GM12878 (cell line): ENCODE data around the gene ESYT3.

Experiments
- ETV6 ChIP-seq, 2 experiments: fragments of 450-650 bp in 1 of 2; IDR thresholded peaks in 1 of 2; conservative IDR thresholded peaks in 1 of 2; 2 replicates each; pipeline ENCODE4 v1.6.1; 2014; ENCODE audit warnings: antibody characterized with exemption in 1 of 2, borderline replicate concordance in 1 of 2, low read depth in 1 of 2, mild to moderate bottlenecking in 1 of 2, moderate library complexity in 1 of 2
- FOS ChIP-seq: IDR thresholded peaks from 3 replicates; pipeline ENCODE4 v1.6.1; 2011; ENCODE audit warnings: borderline replicate concordance; ENCODE audit not compliant: insufficient read length; ENCODE audit errors: extremely low read depth
- KDM1A ChIP-seq: fragments of 200-600 bp; sonication (generic); IDR thresholded peaks from 2 replicates; pipeline ENCODE4 v1.6.1; 2016; ENCODE audit warnings: borderline replicate concordance
- MEF2A ChIP-seq: IDR thresholded peaks from 2 replicates; pipeline ENCODE4 v1.6.1; 2011; ENCODE audit warnings: low read depth, mild to moderate bottlenecking, low read length, moderate library complexity; ENCODE audit not compliant: insufficient read depth
- SMC3 ChIP-seq: IDR thresholded peaks from 2 replicates; pipeline ENCODE4 v1.6.1; 2011; ENCODE audit warnings: low read length, improper control_type of control experiment, borderline replicate concordance
- TF ChIP-seq, protein P1 (sequence below), 3 experiments: IDR thresholded peaks in 2 of 3; conservative IDR thresholded peaks in 1 of 3; 2 replicates each; pipeline ENCODE4 v1.5.1; 2011; ENCODE audit warnings: low read depth in 3 of 3, low read length in 3 of 3, mild to moderate bottlenecking in 3 of 3, control low read depth in 2 of 3, moderate library complexity in 2 of 3, inconsistent platforms in 1 of 3, mixed read lengths in 1 of 3; ENCODE audit not compliant: control insufficient read depth in 2 of 3, insufficient read depth in 1 of 3; ENCODE audit errors: extremely low read depth in 1 of 3

DNA sequence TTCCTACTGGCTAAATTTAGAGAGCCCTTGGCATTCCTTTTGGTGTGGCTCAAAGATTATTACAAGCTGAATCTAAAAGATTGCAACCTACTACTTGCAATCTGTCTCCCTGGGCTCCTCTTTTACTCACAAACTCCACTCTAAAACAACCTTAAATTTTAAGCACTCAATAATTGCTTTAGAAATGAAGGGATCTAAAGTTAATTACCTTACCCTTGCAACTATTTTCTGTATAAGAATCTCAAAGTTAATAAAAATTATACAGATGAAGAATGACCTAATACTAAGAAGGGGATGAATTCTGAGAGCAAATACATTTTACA lies 60.2 kb downstream of the ESYT3 start:
- no peak for TF ChIP-seq MEF2A
- TF ChIP-seq SMC3, result no peak
- no peak for TF ChIP-seq KDM1A
- no peak for TF ChIP-seq ETV6 (conservative IDR thresholded peaks at IDR 0.05 in 1 of 2, IDR thresholded peaks at IDR 0.05 in 1 of 2; ENCODE audit: borderline replicate concordance in 1 of 2, low read depth in 1 of 2)
- TF ChIP-seq FOS, result no peak
- TF ChIP-seq, protein P1, sequence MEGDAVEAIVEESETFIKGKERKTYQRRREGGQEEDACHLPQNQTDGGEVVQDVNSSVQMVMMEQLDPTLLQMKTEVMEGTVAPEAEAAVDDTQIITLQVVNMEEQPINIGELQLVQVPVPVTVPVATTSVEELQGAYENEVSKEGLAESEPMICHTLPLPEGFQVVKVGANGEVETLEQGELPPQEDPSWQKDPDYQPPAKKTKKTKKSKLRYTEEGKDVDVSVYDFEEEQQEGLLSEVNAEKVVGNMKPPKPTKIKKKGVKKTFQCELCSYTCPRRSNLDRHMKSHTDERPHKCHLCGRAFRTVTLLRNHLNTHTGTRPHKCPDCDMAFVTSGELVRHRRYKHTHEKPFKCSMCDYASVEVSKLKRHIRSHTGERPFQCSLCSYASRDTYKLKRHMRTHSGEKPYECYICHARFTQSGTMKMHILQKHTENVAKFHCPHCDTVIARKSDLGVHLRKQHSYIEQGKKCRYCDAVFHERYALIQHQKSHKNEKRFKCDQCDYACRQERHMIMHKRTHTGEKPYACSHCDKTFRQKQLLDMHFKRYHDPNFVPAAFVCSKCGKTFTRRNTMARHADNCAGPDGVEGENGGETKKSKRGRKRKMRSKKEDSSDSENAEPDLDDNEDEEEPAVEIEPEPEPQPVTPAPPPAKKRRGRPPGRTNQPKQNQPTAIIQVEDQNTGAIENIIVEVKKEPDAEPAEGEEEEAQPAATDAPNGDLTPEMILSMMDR (IDR thresholded peaks at IDR 0.05 in 2 of 3, conservative IDR thresholded peaks at IDR 0.05 in 1 of 3; ENCODE audit: control insufficient read depth in 2 of 3, extremely low read depth in 1 of 3, insufficient read depth in 1 of 3, low read depth in 3 of 3, low read length in 3 of 3), result no peak
